ENCODE results near the gene ZIC2.

- no peak for TF ChIP-seq CTCF (IDR thresholded peaks at IDR 0.05)
- TF ChIP-seq POLR2A (IDR thresholded peaks at IDR 0.05) = no peak
- no peak for TF ChIP-seq POLR2AphosphoS5 (IDR thresholded peaks at IDR 0.05)
Measured at GRCh38 chr13:99995104-99995588, 13.6 kb downstream of the ZIC2 start.

All from prostate gland (tissue), 2 donors.